ENCODE results near the gene DAZ2.
"Not testable (repeated sequence)": the region's sequence is repeated elsewhere in the genome, so short reads cannot be mapped to it uniquely, and the experiment has no call there.

DNA sequence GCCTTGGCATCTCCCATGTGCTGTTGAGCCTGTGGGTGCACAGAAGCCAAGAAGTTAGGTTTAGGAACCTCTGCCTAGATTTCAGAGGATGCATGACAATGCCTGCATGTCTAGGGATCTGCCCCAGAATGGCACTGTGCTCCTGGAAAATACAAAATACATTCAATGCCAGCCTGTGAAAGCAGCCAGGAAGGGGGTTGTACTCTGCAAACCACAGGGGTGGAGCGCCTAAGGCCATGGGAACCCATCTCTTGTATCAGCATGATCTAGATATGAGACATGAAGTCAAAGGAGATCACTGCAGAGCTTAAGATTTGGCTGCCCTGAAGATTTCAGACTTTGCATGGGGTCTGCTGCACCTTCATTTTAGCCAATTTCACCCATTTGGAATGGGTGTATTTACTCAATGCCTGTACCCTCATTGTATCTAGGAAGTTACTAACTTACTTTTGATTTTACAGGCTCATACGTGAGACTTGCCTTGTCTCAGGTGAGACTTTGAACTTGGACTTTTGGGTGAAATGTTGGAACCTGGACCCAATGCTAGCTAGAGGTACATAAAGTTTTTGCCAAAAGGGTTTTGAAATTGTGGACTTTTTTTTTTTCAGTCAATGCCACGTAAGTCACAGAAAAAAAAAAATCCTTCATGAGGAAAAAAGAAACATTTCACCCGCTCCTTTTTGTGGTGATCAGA is 9.4 kb upstream of the DAZ2 start:
- TF ChIP-seq, protein P1, sequence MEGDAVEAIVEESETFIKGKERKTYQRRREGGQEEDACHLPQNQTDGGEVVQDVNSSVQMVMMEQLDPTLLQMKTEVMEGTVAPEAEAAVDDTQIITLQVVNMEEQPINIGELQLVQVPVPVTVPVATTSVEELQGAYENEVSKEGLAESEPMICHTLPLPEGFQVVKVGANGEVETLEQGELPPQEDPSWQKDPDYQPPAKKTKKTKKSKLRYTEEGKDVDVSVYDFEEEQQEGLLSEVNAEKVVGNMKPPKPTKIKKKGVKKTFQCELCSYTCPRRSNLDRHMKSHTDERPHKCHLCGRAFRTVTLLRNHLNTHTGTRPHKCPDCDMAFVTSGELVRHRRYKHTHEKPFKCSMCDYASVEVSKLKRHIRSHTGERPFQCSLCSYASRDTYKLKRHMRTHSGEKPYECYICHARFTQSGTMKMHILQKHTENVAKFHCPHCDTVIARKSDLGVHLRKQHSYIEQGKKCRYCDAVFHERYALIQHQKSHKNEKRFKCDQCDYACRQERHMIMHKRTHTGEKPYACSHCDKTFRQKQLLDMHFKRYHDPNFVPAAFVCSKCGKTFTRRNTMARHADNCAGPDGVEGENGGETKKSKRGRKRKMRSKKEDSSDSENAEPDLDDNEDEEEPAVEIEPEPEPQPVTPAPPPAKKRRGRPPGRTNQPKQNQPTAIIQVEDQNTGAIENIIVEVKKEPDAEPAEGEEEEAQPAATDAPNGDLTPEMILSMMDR (IDR thresholded peaks at IDR 0.05) = not testable (repeated sequence)
- not testable (repeated sequence) for TF ChIP-seq POLR2A (IDR thresholded peaks at IDR 0.05)

All from esophagus squamous epithelium (tissue), 4 donors.